Mammary epithelial cell (primary cell): ENCODE measurements around the gene CYFIP1.

Experiments
- CTCF ChIP-seq, 2 donors: IDR thresholded peaks in 1 of 2; conservative IDR thresholded peaks in 1 of 2; 2 replicates each; pipeline ENCODE4 v1.5.1; 2011 to 2012; ENCODE audit warnings: inconsistent platforms in 2 of 2, low read length in 2 of 2, mild to moderate bottlenecking in 2 of 2, control low read depth in 1 of 2, low read depth in 1 of 2; ENCODE audit not compliant: insufficient read depth in 1 of 2; ENCODE audit errors: extremely low read depth in 1 of 2
- EZH2 ChIP-seq: IDR thresholded peaks from 2 replicates; pipeline ENCODE4 v1.6.1; 2012; ENCODE audit warnings: low read length, inconsistent platforms, borderline replicate concordance

- TF ChIP-seq EZH2 = no peak
- TF ChIP-seq CTCF (conservative IDR thresholded peaks at IDR 0.05 in 1 of 2, IDR thresholded peaks at IDR 0.05 in 1 of 2; ENCODE audit: extremely low read depth in 1 of 2, insufficient read depth in 1 of 2, low read depth in 1 of 2, low read length in 2 of 2) = no peak
Measured at GRCh38 chr15:22885120-22885519, 95.0 kb downstream of the CYFIP1 start.
